Activated naive CD4-positive, alpha-beta T cell treated with Interleukin-2 at 50 U/mL for 16 hours (primary cell): ENCODE data around the gene CPNE5.
A peak's percentile ranks its signal among the peaks of the same experiment; 100 is the strongest.

Experiments
- DNase-seq: peaks from one replicate; pipeline ENCODE4 v3.0.0-alpha.2; 2020

The CPNE5 gene

GRCh38 chr6:36692861-36693702 lies 146.2 kb downstream of the CPNE5 start:
- DNase-seq, result no peak

- peak; percentile 33 for DNase-seq
Observed at GRCh38 chr6:36692220-36692619, 147.0 kb downstream of the CPNE5 start.

DNA sequence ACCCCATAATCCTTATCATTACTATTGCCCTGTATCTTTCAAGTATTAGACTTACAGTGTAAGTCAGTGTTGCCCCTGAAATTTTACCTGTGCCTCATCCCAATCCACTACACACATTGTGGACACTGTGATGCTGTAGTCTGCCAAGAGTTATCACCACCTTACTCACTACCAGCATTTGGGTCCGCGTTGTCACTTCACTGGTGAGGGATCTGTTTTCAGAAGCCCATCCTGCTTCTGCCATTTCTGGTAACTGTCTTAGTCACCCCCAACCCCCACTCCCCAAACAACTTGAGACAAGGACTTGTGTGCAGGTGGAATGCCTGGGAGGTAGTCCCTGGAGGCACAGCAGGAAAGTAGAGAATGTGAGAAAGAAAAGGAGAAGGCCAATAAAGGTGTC lies 147.6 kb downstream of the CPNE5 start:
- DNase-seq, result no peak

- no peak for DNase-seq
Observed at GRCh38 chr6:36691011-36691410, 148.2 kb downstream of the CPNE5 start.
